Thyroid gland (tissue), 4 donors: ENCODE data around the gene ATG13. TPM values are rescaled to one million over a fixed set of nuclear protein-coding genes. Genes with fewer than 3 reads are reported as not detected.
"Not testable (repeated sequence)": the region's sequence is repeated elsewhere in the genome, so short reads cannot be mapped to it uniquely, and the experiment has no call there.

ENCODE experiments used
- DNase-seq, 2 donors: peaks; one replicate each; pipeline ENCODE4 v3.0.0-alpha.2; 2019
- H3K27ac ChIP-seq, 3 donors: fragments of 200-600 bp; sonication (generic); 1 replicate in 2 of 3; 2 replicates in 1 of 3; pipeline ENCODE4 v1.5.1; 2016 to 2019; ENCODE audit warnings: mild to moderate bottlenecking in 1 of 3, moderate library complexity in 1 of 3
- H3K27me3 ChIP-seq: fragments of 200-600 bp; sonication (generic); one replicate; pipeline ENCODE4 v1.5.1; 2019
- H3K36me3 ChIP-seq, 2 donors: fragments of 200-600 bp; sonication (generic); one replicate each; pipeline ENCODE4 v1.5.1; 2016 to 2019
- H3K4me1 ChIP-seq, 2 donors: fragments of 200-600 bp; sonication (generic); one replicate each; pipeline ENCODE4 v1.5.1; 2017 to 2019
- H3K4me3 ChIP-seq, 3 donors: fragments of 200-600 bp; sonication (generic); replicated peaks in 1 of 3; 1 replicate in 2 of 3; 2 replicates in 1 of 3; pipeline ENCODE4 v1.5.1; 2016; ENCODE audit warnings: mild to moderate bottlenecking in 1 of 3
- H3K9me3 ChIP-seq: fragments of 200-600 bp; sonication (generic); one replicate; pipeline ENCODE4 v1.5.1; 2017
- POLR2A ChIP-seq, 2 donors: fragments of 450-650 bp; IDR thresholded peaks; one replicate each; pipeline ENCODE4 v1.6.1; 2017; ENCODE audit warnings: antibody characterized with exemption in 2 of 2, mild to moderate bottlenecking in 2 of 2, moderate library complexity in 1 of 2
- WGBS, 2 donors: methylation state at CpG; one replicate each; pipeline ENCODE4 v1.1.5; 2017; 5-methylcytosine and 5-hydroxymethylcytosine counted together
- intact Hi-C: fragments of 100-400 bp; cut with DNase I; formaldehyde crosslinking; loops from one replicate; pipeline ENCODE4 v1.15.1; 2023
- total RNA-seq, 4 donors: library from RNA; depleted of rRNA; stranded (reverse); fragments of >200 nt; gene quantifications; one replicate each; pipeline ENCODE4 v1.2.3, GENCODE V29; 2016
- TF ChIP-seq, protein P1 (sequence below), 6 experiments: fragments of 200-600 bp in 3 of 6; fragments of 450-650 bp in 3 of 6; sonication (generic) in 3 of 6; IDR thresholded peaks; one replicate each; pipeline ENCODE4 v1.5.1; 2016 to 2019; ENCODE audit warnings: antibody characterized with exemption in 6 of 6, mild to moderate bottlenecking in 2 of 6, inconsistent platforms in 1 of 6, moderate library complexity in 1 of 6

ATG13 gene
- total RNA-seq, 4 donors from 2014 or later, result 85.7 to 148 (median 113) TPM

DNA sequence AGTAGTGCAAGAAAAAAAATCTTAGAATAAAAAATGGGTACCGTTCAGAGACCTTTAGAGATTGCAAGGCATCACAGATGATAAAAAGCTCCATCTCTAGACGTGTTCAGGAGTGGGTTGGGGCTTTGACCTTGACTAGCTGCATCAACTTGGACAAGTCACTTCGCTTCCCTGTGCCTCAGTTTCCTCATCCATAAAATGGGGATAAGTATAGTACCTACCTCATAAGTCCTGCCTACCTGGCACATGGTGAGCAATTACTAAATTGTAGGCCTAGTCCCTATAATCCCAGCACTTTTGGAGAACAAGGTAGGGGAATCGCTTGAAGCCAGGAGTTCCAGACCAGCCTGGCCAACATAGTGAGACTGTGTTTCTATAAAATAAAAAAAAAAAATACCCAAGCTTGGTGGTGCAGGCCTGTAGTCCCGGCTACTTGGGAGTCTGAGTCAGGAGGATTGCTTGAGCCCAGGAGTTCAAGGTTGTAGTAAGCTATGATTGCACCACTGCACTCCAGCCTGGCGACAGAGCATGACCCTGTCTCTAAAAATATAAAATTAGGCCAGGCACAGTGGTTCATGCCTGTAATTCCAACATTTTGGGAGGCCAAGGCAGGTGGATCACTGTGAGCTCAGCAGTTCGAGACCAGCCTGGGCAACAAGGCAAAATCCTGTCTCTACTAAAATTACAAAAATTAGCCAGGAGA is 95.7 kb downstream of the ATG13 start:
- DNase-seq, result no peak
- WGBS, 2 donors, result 91 to 94% methylated on average over 7 of the region's 7 CpGs
- Histone ChIP-seq H3K27ac (no peak overlapping the region), H3K9me3 (no peaks in the 10 kb centered on the region), H3K36me3 (no peaks in the 10 kb centered on the region), H3K4me3 (no peak overlapping the region), H3K27me3 (no peaks in the 10 kb centered on the region), H3K4me1 (no peaks in the 10 kb centered on the region)
- intact Hi-C loops, result no loop called here
- TF ChIP-seq POLR2A (IDR thresholded peaks at IDR 0.05), result no peak
- TF ChIP-seq, protein P1, sequence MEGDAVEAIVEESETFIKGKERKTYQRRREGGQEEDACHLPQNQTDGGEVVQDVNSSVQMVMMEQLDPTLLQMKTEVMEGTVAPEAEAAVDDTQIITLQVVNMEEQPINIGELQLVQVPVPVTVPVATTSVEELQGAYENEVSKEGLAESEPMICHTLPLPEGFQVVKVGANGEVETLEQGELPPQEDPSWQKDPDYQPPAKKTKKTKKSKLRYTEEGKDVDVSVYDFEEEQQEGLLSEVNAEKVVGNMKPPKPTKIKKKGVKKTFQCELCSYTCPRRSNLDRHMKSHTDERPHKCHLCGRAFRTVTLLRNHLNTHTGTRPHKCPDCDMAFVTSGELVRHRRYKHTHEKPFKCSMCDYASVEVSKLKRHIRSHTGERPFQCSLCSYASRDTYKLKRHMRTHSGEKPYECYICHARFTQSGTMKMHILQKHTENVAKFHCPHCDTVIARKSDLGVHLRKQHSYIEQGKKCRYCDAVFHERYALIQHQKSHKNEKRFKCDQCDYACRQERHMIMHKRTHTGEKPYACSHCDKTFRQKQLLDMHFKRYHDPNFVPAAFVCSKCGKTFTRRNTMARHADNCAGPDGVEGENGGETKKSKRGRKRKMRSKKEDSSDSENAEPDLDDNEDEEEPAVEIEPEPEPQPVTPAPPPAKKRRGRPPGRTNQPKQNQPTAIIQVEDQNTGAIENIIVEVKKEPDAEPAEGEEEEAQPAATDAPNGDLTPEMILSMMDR (IDR thresholded peaks at IDR 0.05), result no peak

GRCh38 chr11:46717825-46718154 is 100.4 kb downstream of the ATG13 start:
- 93 to 94% methylated on average over 2 of the region's 2 CpGs for WGBS, 2 donors
- intact Hi-C loops, result not testable (repeated sequence)

DNA sequence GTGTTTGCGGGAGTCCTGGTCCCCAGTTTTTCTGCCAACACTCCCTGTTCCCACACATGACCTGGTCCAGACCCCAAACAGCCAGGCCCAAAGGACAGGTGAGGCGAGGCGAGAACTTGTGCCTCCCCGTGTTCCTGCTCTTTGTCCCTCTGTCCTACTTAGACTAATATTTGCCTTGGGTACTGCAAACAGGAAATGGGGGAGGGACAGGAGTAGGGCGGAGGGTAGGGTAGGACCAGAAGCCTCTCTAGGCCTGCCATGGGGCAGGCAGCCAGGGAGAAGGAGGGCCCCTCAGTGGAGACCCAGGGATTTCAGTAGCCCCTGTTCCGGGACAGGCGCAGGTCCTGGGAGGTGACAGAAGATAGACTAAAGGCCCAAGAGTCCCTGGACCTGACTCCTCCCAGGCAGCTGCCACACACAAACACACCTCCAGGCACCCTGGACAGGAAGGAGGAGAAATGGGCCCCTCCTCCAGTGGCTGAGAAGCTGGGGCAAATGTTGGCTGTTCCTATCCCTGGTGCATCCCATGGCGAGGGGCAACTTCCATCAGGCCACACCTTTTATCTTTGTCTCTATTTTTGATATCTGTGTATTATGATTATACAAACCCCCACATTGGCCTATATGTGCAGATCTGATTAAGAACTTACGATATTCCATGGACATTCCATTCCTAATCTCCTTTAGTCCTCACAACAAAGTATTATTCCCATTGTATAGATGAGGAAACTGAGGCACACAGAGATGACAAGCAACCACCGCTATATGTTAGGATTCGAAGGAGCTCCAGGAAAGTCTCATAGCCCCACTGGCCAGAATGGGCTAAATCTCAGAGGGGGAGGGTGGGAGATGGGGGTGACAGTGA is 101.0 kb downstream of the ATG13 start:
- intact Hi-C loops, result no loop called here
- no peak overlapping the region for H3K4me3 ChIP-seq
- TF ChIP-seq, protein P1 (IDR thresholded peaks at IDR 0.05), result no peak
- TF ChIP-seq POLR2A (IDR thresholded peaks at IDR 0.05), result no peak
- H3K27ac ChIP-seq, result no peak overlapping the region
- peaks cover 0 to 9% of the 10 kb centered on the region in 2 donors for H3K4me1 ChIP-seq
- H3K36me3 ChIP-seq, result no peaks in the 10 kb centered on the region
- DNase-seq, result no peak
- 83 to 86% methylated on average over 11 of the region's 11 CpGs for WGBS, 2 donors
- no peaks in the 10 kb centered on the region for H3K27me3 ChIP-seq
- no peaks in the 10 kb centered on the region for H3K9me3 ChIP-seq

More at GRCh38 chr11:46717825-46718154, 100.4 kb downstream of the ATG13 start:
- not testable (repeated sequence) for DNase-seq, H3K9me3 ChIP-seq, H3K27ac ChIP-seq, H3K4me3 ChIP-seq, H3K36me3 ChIP-seq, H3K4me1 ChIP-seq, H3K27me3 ChIP-seq

GRCh38 chr11:46719048-46719542 is 101.7 kb downstream of the ATG13 start, which contains the start of gene F2:
Gene F2, plus strand, starts transcription at chr11:46719213. Its CDS starts 23 bp downstream, at chr11:46719236.
- intact Hi-C loops, result no loop called here
- Histone ChIP-seq H3K4me1 (peaks cover 0 to 9% of the 10 kb centered on the region in 2 donors), H3K4me3 (no peak within 1 kb of the TSS), H3K9me3 (no peaks in the 10 kb centered on the region), H3K27ac (no peak within 1 kb of the TSS), H3K36me3 (no peaks in the 10 kb centered on the region), H3K27me3 (no peaks in the 10 kb centered on the region)
- WGBS, 2 donors, result 88 to 90% methylated on average over 3 to 7 of the region's 7 CpGs
- DNase-seq, result no peak
- no peak for TF ChIP-seq POLR2A (IDR thresholded peaks at IDR 0.05)
- TF ChIP-seq, protein P1 (IDR thresholded peaks at IDR 0.05), result no peak

GRCh38 chr11:46719543-46720218 is 102.3 kb downstream of the ATG13 start:
- Histone ChIP-seq H3K9me3 (no peaks in the 10 kb centered on the region), H3K36me3 (no peaks in the 10 kb centered on the region), H3K27me3 (no peaks in the 10 kb centered on the region), H3K27ac (no peak overlapping the region), H3K4me1 (peaks cover 0 to 9% of the 10 kb centered on the region in 2 donors), H3K4me3 (no peak overlapping the region)
- TF ChIP-seq, protein P1 (IDR thresholded peaks at IDR 0.05), result no peak
- intact Hi-C loops, result no loop called here
- no peak for DNase-seq
- WGBS, 2 donors, result 88 to 90% methylated on average over 18 to 25 of the region's 25 CpGs
